HG03575 (cell line): ENCODE results near the gene SNX18.

Experiments
- ATAC-seq: cut with Tn5 transposase; IDR thresholded peaks from one replicate; pipeline ENCODE4 v1.9.1; 2021; ENCODE audit not compliant: unreplicated experiment, insufficient number of reproducible peaks, low FRiP score; ENCODE audit errors: extremely low read depth

SNX18 gene

DNA sequence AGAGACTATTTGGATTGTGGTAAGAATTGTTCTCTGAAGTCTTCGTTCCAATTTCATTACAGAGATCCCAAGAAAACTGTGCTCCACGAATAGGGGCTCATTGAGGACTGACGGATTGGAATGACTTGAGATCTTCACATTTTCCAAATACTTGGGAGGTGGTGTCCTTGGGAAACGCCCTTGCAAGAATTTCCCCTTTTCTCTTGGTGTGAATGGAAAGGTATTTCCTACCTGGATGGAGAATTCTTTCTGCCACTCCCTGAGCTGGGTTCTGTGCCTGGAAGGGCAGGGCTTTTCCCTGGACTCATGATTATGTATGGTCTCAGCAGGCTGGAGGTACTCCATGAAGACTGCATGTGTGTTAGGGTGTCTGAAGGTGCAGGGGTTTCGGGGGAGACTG, 53.9 kb downstream of the SNX18 start:
- no peak for ATAC-seq

DNA sequence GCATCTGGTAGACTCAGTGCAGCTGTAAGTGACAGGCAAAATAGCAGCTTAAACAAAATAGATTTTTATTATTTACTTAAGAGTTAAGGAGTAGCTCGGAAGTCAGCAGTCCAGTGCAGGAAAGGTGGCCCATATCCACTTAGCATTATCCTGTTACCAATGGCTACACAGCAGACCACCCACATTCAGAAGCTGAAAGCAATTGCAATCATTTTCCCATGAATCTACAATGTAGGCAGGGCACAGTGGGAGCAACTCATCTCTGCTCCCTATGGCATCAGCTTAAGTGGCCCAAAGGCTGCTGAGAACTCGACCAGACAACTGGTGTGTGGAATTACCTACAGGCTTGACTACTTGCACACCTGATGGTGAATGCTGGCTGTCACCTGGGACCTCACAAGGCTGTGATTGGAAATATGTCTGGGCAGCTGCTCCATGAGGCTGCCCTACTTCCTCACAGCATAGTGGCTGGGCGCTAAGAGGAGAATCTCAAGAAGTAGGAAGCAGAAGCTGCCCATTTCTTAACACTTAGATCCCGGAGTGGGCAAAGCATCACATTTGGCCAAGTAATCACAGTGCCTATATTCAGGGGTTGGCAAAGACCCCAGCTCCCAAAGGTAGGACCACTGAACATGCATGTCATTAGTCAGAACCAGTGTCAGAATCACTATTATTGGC, 56.4 kb downstream of the SNX18 start:
- no peak for ATAC-seq

DNA sequence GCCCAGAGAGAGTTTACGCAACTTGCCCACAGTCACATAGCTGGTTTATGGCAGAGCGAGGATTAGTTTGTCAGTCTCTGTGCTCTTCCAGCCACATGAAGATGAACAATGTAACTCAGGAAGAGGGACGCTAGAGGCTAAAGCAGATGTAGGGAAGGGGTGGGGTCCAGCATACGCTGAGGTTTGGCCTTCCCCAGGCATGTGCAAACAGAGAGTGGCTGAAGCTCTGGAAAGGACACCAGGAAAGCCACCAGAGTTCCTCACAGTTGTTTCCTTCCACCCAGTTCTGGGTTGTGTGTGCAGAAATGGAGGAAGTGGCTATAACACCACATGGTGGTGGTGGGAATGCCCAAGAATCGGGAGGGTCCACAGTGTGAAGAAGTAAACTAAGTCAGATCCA, 60.0 kb downstream of the SNX18 start:
- no peak for ATAC-seq

DNA sequence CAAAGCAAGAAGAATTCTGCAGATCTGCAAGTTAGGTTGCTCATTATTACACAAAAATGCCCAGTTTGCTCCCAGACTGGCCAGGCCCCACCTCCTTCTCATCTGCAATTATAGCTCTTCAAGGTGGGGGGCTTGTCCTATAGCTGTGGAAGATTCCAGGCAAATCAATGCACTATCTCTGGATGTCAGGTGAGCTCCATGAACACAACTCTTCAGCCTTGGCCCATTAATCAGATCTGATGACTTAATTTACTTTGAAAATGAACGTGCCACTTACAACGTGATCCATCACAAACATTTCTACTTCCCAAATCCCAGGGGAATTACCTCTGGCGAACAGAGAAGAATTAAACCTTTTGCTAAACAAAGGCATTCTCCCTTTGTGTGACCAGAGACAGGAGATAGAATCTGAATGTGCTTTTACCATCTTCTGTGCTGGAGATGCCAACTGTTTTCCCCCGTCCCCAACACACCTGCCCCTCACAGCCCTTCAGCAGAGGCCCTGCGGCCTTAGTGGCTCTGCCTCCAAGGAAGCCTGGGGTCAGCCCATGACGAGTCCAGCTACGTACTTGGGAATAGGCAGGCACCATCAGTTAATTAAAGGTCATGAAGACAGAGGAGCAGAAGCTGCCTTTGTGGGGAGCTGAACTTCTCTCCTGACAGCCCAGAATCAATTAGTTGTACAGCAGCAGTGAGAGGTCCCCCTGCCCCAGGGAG, 60.5 kb downstream of the SNX18 start:
- no peak for ATAC-seq

DNA sequence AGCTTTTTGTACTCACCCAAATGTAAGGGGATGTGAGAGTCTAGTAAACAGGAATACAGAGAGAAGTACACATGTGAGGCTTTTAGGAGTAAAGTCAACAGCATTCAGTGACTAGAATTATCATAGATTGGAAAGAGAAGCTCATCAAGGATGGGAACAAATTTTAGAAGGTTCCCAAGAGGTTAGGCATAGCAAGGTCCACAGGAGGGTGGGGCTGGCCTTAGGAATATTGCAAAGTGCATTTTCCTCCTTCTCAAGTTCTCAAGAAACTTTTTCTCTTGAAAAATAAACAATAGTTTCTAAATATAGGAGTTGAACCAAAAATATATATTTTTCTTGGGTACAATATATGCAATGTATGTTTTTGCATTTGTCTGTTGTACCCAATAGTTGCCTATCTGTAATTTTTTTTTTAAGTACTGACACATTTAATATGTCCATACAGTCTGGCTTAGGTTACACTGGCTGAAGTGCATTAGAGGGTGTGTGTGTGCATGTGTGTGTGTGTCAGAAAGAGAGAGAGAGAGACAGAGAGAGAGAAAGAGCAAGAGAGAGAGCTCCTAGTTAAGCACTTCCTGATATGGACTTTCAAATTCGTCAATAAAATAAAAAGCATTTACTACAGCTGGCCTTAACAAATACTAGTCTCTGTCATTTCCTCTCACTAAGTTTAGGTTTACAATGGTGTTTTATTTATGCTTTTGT, 62.2 kb downstream of the SNX18 start:
- ATAC-seq, result no peak

DNA sequence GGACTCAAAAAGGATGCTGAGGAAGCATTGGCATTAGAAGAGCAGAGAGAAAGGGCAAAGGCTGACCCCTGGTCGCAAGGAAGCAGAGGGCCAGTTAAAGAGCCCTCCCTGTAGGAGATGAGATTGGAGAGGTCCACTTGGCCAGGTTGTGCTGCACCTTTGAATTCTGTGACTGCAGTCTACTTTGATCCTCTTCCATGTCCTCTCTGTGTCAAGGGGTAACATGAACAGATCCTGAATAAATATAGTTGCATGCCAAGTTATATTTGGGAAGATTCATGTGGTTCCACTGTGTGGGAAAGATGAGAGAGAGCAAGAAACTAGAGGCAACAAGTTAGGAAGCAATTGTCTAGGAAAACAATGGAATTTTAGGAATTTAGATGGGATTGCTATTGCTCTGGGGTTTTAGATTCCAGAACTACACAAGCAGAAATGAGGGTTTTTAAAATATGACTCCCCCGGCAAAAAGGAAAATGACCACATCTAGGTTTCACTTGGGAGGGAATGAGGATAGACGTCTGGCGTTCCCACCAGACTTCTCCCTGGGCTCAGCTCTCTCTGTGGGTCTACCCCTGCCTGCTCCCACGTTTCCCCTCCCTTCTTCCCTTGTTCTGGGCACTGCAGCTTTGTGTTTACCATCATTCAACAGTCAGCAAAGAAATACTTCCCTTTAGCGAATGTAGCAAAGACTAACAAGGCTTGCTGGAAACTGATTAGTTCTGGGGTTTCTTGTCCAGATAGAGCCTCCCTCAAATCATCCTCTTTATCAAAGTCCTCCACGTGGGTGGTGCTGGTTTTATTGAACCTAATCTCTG, 63.6 kb downstream of the SNX18 start:
- no peak for ATAC-seq

DNA sequence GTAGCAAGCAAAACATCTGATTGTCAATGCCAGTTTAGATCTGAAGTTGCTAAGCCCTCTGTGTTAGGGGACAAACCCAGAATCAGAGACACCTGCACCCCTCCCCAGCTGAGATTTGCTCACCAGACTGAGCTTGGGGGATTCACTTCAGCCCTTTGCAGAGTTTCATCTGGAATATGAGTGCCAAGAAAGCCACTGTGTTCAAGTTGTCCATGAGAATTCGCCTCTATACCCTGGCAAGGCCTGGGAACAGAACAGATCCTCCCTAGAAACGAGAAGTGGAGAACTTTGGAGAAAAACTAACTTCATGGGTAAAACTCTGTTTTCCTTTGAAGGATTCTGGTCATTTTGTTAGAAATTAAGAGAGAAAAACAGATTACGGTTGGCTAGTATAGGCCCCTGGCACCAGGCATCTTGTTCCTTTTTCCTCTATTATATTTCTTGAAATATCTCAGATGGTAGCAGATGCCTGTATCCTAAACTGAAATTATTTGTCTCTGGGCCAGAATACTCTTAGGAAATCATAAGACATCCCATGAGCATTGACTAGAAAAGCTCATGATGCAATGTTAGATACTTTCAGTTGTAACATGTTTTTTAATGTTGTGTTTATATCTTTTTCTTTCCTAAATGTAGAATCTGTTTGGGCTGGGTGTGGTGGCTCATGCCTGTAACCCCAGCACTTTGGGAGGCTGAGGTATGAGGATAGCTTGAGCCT, 64.4 kb downstream of the SNX18 start:
- no peak for ATAC-seq

DNA sequence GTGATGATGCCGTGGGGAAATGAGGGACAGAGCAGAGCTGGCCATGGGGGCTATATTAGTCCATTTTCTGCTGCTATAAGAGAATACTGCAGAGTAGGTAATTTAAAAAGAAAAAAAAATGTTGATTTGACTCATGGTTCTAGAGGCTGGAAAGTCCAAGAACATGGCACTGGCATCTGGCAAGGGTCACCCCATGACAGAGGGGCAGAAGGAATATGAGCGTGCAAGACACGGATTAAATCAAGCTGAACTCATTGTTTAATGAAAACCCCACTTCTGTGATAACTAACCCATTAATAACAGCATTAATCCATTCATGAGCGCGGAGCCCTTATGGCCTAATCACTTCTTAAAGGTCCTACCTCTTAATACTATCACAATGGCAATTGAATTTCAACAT, 68.8 kb downstream of the SNX18 start:
- ATAC-seq, result no peak

DNA sequence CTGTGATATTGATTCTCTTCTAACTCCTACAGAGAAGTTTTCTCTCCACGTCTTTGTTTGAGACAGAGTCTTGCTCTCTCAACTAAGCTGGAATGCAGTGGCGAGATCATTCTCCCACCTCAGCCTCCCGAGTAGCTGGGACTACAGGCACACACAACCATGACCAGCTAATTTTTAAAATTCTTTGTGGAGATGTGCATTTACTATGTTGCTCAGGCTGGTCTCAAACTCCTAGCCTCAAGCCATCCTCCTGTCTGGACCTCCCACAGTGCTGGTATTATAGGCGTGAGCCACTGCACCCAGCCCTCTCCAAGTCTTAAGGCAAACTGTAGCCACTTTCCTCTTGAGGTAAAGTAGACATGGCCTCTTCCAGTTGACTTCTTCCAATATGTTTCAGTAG, 72.2 kb downstream of the SNX18 start:
- no peak for ATAC-seq

DNA sequence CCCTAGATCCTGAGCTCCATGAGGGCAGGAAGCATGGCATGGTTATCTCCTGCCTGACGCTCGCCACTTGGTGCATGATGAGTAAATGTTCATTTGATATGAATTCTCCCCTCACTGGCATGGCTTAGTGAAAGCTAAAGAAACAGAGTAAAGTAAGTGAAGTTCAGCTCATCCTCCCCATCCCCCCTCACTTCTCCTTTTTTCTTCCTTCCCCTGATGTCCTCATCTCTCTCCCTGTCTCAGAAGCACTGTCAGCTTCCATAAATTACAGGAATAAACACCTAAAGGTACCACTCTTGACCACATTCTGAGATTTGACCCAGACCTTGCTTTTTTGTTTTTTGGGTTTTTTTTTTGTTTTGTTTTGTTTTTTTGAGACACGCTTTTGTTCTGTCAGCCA, 73.3 kb downstream of the SNX18 start:
- no peak for ATAC-seq

DNA sequence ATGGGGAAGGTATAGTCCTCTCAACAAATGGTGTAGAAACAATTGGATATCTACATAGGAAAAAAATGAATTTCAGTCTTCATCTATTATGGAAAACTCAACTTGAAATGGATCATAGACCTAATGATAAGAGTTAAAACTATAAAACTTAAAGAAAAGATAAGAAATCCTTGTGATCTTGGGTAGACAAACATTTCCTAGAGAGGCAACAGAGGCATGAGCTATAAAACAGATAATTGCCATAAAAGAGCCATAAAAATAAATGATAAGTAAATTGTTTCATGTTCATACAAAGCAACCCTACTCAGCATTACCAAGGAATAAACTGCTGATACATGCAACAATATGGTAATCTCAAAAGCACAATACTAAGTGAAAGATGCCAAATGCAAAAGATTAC, 76.2 kb downstream of the SNX18 start:
- ATAC-seq, result no peak

DNA sequence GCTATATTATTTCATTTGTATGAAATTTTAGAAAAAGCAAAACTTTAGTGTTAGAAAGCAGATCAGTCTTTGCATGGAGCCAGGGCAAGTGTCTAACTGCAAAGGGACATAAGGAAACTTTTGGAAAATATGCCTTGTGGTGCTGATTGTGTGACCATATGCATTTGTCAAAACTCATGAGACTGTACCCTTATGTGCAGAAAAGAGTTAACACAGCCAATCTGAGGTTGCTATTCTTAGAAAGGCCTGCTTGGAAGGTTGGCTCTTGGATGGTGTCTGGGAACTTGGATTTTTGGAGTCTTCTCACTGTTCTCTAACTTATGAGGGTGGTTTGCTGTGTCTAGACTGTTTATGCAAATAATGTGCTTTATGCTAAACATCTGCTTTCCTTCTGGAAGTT, 76.6 kb downstream of the SNX18 start:
- ATAC-seq, result no peak

DNA sequence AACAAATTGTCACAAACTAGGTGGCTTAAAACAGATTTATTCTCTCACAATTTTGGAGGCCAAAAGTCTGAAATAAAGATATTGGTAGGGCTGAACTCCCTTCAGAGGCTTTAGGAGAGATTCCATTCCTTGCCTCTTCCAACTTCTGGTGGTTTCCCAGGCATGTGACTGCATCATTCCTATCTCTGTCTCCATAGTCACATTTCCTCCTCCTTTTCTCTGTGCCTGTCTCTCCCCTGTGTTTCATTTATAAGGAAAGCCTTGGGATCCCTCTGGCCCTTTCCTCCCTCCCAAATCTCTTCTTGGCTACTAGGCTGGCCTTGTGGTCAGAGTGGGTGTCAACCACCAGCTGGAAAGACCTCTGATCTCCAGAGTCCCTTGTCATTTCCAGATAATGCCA, 78.2 kb downstream of the SNX18 start:
- ATAC-seq, result no peak
